Cardiac atrium fibroblast (primary cell): Measurements from ENCODE around the gene YIPF3. TPM values are rescaled to one million over a fixed set of nuclear protein-coding genes. Genes with fewer than 3 reads are reported as not detected.

Experiments used
- total RNA-seq: library from RNA; depleted of rRNA; stranded (reverse); fragments of >200 nt; gene quantifications from 2 replicates; pipeline ENCODE4 v1.2.3, GENCODE V29; 2015

YIPF3 gene
- 166 TPM in 2 replicates for total RNA-seq

GRCh38 chr6:43516697-43517504, at the start of gene YIPF3, which contains the start of gene POLR1C:
Gene YIPF3 (minus strand): TSS chr6:43516926. CDS start chr6:43516807, 119 bp downstream.
Gene POLR1C (plus strand): TSS chr6:43517089. CDS start chr6:43517110, 21 bp downstream.

GRCh38 chr6:43509984-43510826, 6.5 kb downstream of the YIPF3 start, which contains the start of gene LRRC73:
Gene LRRC73 (minus strand): TSS chr6:43510346. CDS start chr6:43509785, 561 bp downstream.

GRCh38 chr6:43477235-43478007, 39.3 kb downstream of the YIPF3 start, which contains the start of gene TJAP1:
Gene TJAP1 (plus strand): TSS chr6:43477570. CDS start chr6:43499002, 21,432 bp downstream.

Other genes starting within 250 kb of the YIPF3 start
- gene SLC22A7, start 218.7 kb downstream of the YIPF3 start, total RNA-seq, result not detected in 2 replicates
- not detected in 2 replicates for gene CRIP3, start 208.1 kb downstream of the YIPF3 start, total RNA-seq
- gene ZNF318, start 147.3 kb downstream of the YIPF3 start, total RNA-seq, result 6.7 and 7.1 TPM in 2 replicates
- gene ABCC10, start 89.4 kb downstream of the YIPF3 start, total RNA-seq, result 9.9 and 18.0 TPM in 2 replicates
- gene DLK2, start 61.4 kb downstream of the YIPF3 start, total RNA-seq, result 1.3 and 1.8 TPM in 2 replicates
- 13.0 and 17.3 TPM in 2 replicates for gene TJAP1, start 39.4 kb downstream of the YIPF3 start, total RNA-seq
- 0.18 and 1.5 TPM in 2 replicates for gene LRRC73, start 6.6 kb downstream of the YIPF3 start, total RNA-seq
- 10.7 and 25.4 TPM in 2 replicates for gene POLR1C, start 163 bp upstream of the YIPF3 start, total RNA-seq
- 15.2 and 16.7 TPM in 2 replicates for gene XPO5, start 59.1 kb upstream of the YIPF3 start, total RNA-seq
- 10.5 and 25.9 TPM in 2 replicates for gene POLH, start 59.3 kb upstream of the YIPF3 start, total RNA-seq
- 32.7 and 36.5 TPM in 2 replicates for gene GTPBP2, start 112.3 kb upstream of the YIPF3 start, total RNA-seq
- gene MAD2L1BP, start 118.9 kb upstream of the YIPF3 start, total RNA-seq, result 24.2 and 37.6 TPM in 2 replicates
- 0.97 and 1.1 TPM in 2 replicates for gene RSPH9, start 128.1 kb upstream of the YIPF3 start, total RNA-seq
- gene MRPS18A, start 170.9 kb upstream of the YIPF3 start, total RNA-seq, result 30.5 and 33.0 TPM in 2 replicates